ENCODE results near the gene ERGIC3.

The ERGIC3 gene

DNA sequence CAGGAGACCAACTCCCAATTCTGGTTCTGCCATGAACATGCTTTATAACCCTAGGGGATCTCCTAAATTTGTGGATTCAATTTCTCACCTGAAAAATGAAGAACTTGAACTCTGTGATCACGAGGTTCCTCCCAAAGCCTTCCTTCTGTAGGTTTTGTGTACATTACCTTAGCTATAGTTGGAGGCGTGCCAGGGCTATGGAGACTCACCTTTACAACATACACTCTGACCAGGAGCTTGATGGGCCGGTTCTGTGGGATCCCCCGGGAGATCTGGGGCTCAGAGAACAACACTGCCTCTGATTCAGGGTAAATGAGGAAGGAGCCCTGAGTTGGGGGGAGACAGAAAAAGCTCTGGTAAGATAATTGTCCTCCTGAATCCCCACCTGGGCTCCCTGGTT is 34.1 kb downstream of the ERGIC3 start:
- Histone ChIP-seq H3K4me1 (ENCODE audit: control insufficient read depth in 1 of 2, insufficient read depth in 2 of 2, low read length in 2 of 2) (peaks cover 0 to 9% of the 10 kb centered on the region in 2 donors), H3K9me3 (ENCODE audit: control insufficient read depth in 1 of 2, low read length in 2 of 2) (peaks cover 5% of the 10 kb centered on the region in 2 donors), H3K27me3 (ENCODE audit: control insufficient read depth in 1 of 2, insufficient read depth in 2 of 2, low read length in 2 of 2) (no peaks in the 10 kb centered on the region), H3K36me3 (ENCODE audit: control insufficient read depth in 1 of 2, insufficient read depth in 2 of 2, low read length in 2 of 2) (no peaks in the 10 kb centered on the region), H3K27ac (ENCODE audit: low read depth, low read length) (no peak overlapping the region), H3K9ac (ENCODE audit: low read depth in 1 of 2, low read length in 2 of 2) (no peak overlapping the region), H3K4me3 (ENCODE audit: low read depth in 1 of 2, low read length in 2 of 2) (no peak overlapping the region)

DNA sequence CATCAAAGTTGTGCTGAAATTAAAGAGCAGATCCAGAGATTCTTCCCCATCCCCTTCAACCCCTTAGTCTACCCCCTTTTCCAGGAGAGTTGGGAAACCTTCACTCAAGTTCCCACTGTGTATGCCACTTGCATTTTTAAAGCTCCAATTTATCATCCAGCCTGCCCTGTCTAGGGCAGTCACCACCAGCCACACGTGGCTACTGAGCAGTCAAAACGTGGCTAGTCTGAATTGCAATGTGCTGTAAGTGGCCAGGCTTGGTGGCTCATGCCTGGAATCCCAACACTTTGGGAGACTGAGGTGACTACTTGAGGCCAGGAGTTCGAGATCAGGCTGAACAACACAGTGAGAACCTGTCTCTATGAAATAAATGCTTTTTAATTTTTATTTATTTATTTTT is 34.9 kb downstream of the ERGIC3 start:
- no peak overlapping the region for H3K9ac ChIP-seq (ENCODE audit: low read depth in 1 of 2, low read length in 2 of 2)
- peaks cover 0 to 9% of the 10 kb centered on the region in 2 donors for H3K4me1 ChIP-seq (ENCODE audit: control insufficient read depth in 1 of 2, insufficient read depth in 2 of 2, low read length in 2 of 2)
- H3K4me3 ChIP-seq (ENCODE audit: low read depth in 1 of 2, low read length in 2 of 2), result no peak overlapping the region
- H3K27me3 ChIP-seq (ENCODE audit: control insufficient read depth in 1 of 2, insufficient read depth in 2 of 2, low read length in 2 of 2), result no peaks in the 10 kb centered on the region
- no peak overlapping the region for H3K27ac ChIP-seq (ENCODE audit: low read depth, low read length)
- no peaks in the 10 kb centered on the region for H3K36me3 ChIP-seq (ENCODE audit: control insufficient read depth in 1 of 2, insufficient read depth in 2 of 2, low read length in 2 of 2)
- peaks cover 5% of the 10 kb centered on the region in 2 donors for H3K9me3 ChIP-seq (ENCODE audit: control insufficient read depth in 1 of 2, low read length in 2 of 2)

DNA sequence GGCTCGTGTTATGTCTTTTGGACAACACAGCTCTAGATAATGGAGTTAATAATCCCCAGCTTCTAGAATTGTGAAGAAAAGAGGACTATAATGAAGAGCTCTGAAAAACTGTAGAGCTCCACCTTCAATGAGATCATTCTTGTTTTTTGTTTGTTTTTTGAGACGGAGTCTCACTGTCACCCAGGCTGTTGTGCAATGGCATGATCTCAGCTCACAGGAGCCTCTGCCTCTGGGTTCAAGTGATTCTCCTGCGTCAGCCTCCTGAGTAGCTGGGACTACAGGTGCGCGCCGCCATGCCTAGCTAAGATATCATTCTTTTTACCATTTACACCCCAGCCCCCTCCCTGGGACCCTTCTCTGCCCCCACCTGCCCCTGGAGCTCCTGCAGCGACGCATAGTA is 36.6 kb downstream of the ERGIC3 start:
- no peak overlapping the region for H3K4me3 ChIP-seq (ENCODE audit: low read depth in 1 of 2, low read length in 2 of 2)
- H3K27ac ChIP-seq (ENCODE audit: low read depth, low read length), result no peak overlapping the region
- no peaks in the 10 kb centered on the region for H3K27me3 ChIP-seq (ENCODE audit: control insufficient read depth in 1 of 2, insufficient read depth in 2 of 2, low read length in 2 of 2)
- H3K36me3 ChIP-seq (ENCODE audit: control insufficient read depth in 1 of 2, insufficient read depth in 2 of 2, low read length in 2 of 2), result no peaks in the 10 kb centered on the region
- H3K4me1 ChIP-seq (ENCODE audit: control insufficient read depth in 1 of 2, insufficient read depth in 2 of 2, low read length in 2 of 2), result peaks cover 0 to 9% of the 10 kb centered on the region in 2 donors
- no peaks in the 10 kb centered on the region for H3K9me3 ChIP-seq (ENCODE audit: control insufficient read depth in 1 of 2, low read length in 2 of 2)
- H3K9ac ChIP-seq (ENCODE audit: low read depth in 1 of 2, low read length in 2 of 2), result no peak overlapping the region

DNA sequence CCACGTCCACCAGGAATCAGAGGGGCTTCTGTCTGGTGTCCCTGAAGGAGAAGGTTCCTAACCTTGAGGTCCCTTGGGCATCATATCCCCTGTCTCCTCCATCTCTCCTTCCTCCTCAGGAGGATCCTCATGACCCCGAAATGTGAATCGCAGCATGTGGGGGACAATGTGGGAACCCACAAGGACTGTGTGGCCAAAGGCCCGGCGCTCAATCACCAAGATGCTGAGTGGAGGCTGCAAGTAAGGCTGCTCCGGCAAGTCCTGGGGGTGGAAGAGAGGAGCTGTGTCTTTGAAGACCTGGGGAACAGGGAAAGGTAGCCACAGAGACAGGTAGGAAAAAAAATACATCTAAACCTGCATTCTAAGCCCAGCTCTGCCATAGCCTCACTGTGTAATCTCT is 37.3 kb downstream of the ERGIC3 start:
- Histone ChIP-seq H3K9me3 (ENCODE audit: control insufficient read depth in 1 of 2, low read length in 2 of 2) (no peaks in the 10 kb centered on the region), H3K27ac (ENCODE audit: low read depth, low read length) (no peak overlapping the region), H3K36me3 (ENCODE audit: control insufficient read depth in 1 of 2, insufficient read depth in 2 of 2, low read length in 2 of 2) (no peaks in the 10 kb centered on the region), H3K4me3 (ENCODE audit: low read depth in 1 of 2, low read length in 2 of 2) (no peak overlapping the region), H3K4me1 (ENCODE audit: control insufficient read depth in 1 of 2, insufficient read depth in 2 of 2, low read length in 2 of 2) (peaks cover 0 to 9% of the 10 kb centered on the region in 2 donors), H3K9ac (ENCODE audit: low read depth in 1 of 2, low read length in 2 of 2) (no peak overlapping the region), H3K27me3 (ENCODE audit: control insufficient read depth in 1 of 2, insufficient read depth in 2 of 2, low read length in 2 of 2) (no peaks in the 10 kb centered on the region)

DNA sequence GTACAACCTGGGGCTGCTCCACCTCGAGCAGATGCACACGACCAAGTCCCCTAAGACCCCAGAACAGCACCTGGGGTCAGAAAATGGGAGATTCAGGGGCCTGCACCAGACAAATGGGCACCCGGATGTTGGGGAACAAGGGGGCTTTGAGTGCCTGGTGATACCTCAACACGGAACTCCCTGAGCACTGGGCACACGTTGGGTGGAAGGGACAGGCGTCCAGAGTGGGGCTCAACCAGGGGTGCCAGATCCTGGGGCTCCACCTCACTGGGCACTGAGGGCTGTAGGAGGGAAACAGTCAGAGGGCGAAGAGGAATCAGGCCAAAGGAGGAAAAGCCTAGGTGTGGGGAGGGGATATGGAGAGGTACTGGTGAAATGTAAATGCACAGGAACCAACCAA is 40.3 kb downstream of the ERGIC3 start:
- no peaks in the 10 kb centered on the region for H3K9me3 ChIP-seq (ENCODE audit: control insufficient read depth in 1 of 2, low read length in 2 of 2)
- no peaks in the 10 kb centered on the region for H3K27me3 ChIP-seq (ENCODE audit: control insufficient read depth in 1 of 2, insufficient read depth in 2 of 2, low read length in 2 of 2)
- no peak overlapping the region for H3K4me3 ChIP-seq (ENCODE audit: low read depth in 1 of 2, low read length in 2 of 2)
- H3K27ac ChIP-seq (ENCODE audit: low read depth, low read length), result no peak overlapping the region
- H3K9ac ChIP-seq (ENCODE audit: low read depth in 1 of 2, low read length in 2 of 2), result no peak overlapping the region
- no peaks in the 10 kb centered on the region for H3K36me3 ChIP-seq (ENCODE audit: control insufficient read depth in 1 of 2, insufficient read depth in 2 of 2, low read length in 2 of 2)
- H3K4me1 ChIP-seq (ENCODE audit: control insufficient read depth in 1 of 2, insufficient read depth in 2 of 2, low read length in 2 of 2), result no peaks in the 10 kb centered on the region

DNA sequence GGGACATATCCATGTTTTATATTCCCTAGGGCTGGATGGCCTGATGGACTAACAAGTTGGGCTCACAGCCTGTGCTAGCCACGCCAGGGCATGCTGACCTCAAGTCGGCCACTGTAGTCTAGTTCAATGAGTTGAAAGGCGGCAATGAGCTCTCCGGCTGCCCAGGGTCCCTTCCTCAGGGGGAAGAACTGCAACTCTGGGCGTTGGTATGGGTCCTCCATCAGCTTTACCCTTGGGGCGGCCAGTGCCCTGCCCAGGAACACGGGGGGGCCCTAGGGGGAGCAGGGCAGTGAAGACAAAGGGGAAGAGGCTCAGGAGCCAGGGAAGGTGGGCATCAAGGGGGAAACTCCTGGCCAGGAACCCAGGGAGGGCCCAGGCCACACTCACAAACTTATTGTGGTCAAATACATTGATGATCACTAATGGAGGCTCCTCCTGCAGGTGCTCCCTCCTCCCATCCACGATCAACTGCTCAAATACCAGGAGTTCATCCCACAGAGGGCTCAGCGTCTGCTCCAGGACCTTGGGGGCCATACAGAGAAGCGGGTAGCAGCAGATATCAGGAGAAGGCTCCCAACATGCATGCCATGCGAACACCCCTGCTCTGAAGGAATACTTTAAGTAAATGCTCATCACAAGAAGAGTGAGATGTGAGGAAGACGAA is 41.0 kb downstream of the ERGIC3 start:
- H3K27ac ChIP-seq (ENCODE audit: low read depth, low read length), result no peak overlapping the region
- no peak overlapping the region for H3K4me3 ChIP-seq (ENCODE audit: low read depth in 1 of 2, low read length in 2 of 2)
- no peaks in the 10 kb centered on the region for H3K27me3 ChIP-seq (ENCODE audit: control insufficient read depth in 1 of 2, insufficient read depth in 2 of 2, low read length in 2 of 2)
- no peaks in the 10 kb centered on the region for H3K36me3 ChIP-seq (ENCODE audit: control insufficient read depth in 1 of 2, insufficient read depth in 2 of 2, low read length in 2 of 2)
- no peaks in the 10 kb centered on the region for H3K9me3 ChIP-seq (ENCODE audit: control insufficient read depth in 1 of 2, low read length in 2 of 2)
- H3K9ac ChIP-seq (ENCODE audit: low read depth in 1 of 2, low read length in 2 of 2), result no peak overlapping the region
- H3K4me1 ChIP-seq (ENCODE audit: control insufficient read depth in 1 of 2, insufficient read depth in 2 of 2, low read length in 2 of 2), result no peaks in the 10 kb centered on the region

DNA sequence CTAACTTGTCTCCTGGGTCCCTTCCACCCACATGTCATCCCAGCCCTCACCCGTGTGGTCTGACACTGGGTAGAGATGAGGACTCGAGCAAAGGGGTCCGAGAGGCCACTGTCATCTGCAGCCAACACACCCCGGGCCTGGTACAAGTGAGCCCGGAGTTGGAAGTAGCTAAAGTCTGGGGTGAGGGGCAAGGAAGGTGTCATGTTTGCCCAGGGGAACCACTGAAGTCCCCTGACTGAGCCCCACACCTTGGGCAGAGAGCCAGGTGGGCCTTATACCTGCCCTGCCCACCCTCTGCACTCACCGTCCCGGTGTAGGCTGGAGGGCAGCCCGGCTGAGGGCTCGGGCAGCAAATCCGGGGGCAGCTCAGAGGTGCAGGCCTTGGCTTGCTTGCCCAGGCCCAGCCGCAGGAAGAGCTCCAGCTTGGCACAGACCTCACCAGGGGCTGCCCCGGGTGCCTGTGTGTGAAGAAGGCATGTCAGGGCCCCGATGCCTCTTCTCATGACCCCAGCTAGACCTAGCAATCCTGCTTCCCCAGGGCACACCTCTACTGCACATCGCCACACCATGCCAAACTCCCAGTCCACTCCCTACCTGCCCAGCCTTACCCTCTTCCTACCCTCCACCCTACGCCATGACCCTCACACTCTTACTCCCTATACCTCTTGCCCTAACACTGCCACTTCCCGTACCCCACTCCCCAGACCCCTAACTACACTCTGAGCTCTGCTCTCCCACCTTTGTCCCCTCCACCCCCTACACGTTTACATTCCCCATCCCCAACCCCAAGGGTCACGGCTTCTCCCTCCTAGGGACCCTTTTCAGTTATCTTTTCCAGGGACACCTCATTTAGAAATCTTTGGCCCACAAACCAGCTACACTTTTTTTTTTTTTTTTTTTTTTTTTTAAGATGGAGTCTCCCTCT is 42.0 kb downstream of the ERGIC3 start:
- no peak overlapping the region for H3K4me3 ChIP-seq (ENCODE audit: low read depth in 1 of 2, low read length in 2 of 2)
- no peak overlapping the region for H3K27ac ChIP-seq (ENCODE audit: low read depth, low read length)
- H3K36me3 ChIP-seq (ENCODE audit: control insufficient read depth in 1 of 2, insufficient read depth in 2 of 2, low read length in 2 of 2), result no peaks in the 10 kb centered on the region
- no peak overlapping the region for H3K9ac ChIP-seq (ENCODE audit: low read depth in 1 of 2, low read length in 2 of 2)
- H3K4me1 ChIP-seq (ENCODE audit: control insufficient read depth in 1 of 2, insufficient read depth in 2 of 2, low read length in 2 of 2), result no peaks in the 10 kb centered on the region
- no peaks in the 10 kb centered on the region for H3K9me3 ChIP-seq (ENCODE audit: control insufficient read depth in 1 of 2, low read length in 2 of 2)
- H3K27me3 ChIP-seq (ENCODE audit: control insufficient read depth in 1 of 2, insufficient read depth in 2 of 2, low read length in 2 of 2), result no peaks in the 10 kb centered on the region

DNA sequence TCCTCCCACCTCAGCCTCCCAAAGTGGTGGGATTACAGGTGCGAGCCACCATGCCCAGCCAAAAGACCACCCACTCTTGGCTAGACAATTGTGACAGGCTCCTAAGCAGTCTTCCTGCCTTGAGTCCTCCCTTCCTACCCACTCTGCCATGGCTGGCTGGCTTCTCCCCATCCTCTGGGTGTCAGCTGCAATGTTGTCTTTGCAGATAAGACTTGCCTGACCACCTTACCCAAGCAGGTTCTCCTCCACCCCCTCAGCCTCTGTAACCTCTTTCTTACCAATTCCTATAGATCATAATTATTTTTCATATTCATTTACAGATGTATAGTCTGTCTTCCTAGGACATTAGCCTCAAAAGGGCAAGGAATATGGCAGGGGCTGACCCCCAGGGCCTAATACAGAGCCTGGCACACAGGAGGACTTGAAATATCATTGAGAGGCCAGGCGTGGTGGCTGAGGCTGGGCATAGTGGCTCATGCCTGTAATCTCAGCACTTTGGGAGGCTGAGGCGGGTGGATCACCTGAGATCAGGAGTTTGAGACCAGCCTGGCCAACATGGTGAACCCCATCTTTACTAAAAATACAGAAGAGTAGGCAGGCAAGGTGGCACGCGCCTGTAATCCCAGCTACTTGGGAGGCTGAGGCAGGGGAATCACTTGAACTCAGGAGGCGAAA is 45.0 kb downstream of the ERGIC3 start:
- H3K27ac ChIP-seq (ENCODE audit: low read depth, low read length), result no peak overlapping the region
- no peak overlapping the region for H3K9ac ChIP-seq (ENCODE audit: low read depth in 1 of 2, low read length in 2 of 2)
- no peaks in the 10 kb centered on the region for H3K9me3 ChIP-seq (ENCODE audit: control insufficient read depth in 1 of 2, low read length in 2 of 2)
- no peaks in the 10 kb centered on the region for H3K27me3 ChIP-seq (ENCODE audit: control insufficient read depth in 1 of 2, insufficient read depth in 2 of 2, low read length in 2 of 2)
- no peaks in the 10 kb centered on the region for H3K36me3 ChIP-seq (ENCODE audit: control insufficient read depth in 1 of 2, insufficient read depth in 2 of 2, low read length in 2 of 2)
- no peaks in the 10 kb centered on the region for H3K4me1 ChIP-seq (ENCODE audit: control insufficient read depth in 1 of 2, insufficient read depth in 2 of 2, low read length in 2 of 2)
- no peak overlapping the region for H3K4me3 ChIP-seq (ENCODE audit: low read depth in 1 of 2, low read length in 2 of 2)

DNA sequence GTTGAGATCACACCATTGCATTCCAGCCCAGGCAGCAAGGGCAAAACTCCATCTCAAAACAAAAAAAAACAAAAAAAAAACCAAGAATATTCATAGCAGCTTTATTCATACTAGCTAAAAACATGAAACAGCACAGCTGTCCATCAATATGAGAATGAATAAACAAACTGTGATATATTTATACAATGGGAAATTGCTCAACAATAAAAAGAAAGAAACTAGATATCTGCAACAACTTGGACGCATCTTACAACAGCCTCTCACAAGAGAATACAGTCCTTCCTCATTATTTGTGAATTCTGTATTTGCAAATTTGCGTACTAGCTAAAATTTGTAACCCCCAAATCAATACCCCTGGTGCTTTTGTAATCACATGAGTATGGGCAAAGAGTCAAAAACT is 45.6 kb downstream of the ERGIC3 start:
- no peak overlapping the region for H3K4me3 ChIP-seq (ENCODE audit: low read depth in 1 of 2, low read length in 2 of 2)
- H3K27ac ChIP-seq (ENCODE audit: low read depth, low read length), result no peak overlapping the region
- H3K9ac ChIP-seq (ENCODE audit: low read depth in 1 of 2, low read length in 2 of 2), result no peak overlapping the region
- H3K4me1 ChIP-seq (ENCODE audit: control insufficient read depth in 1 of 2, insufficient read depth in 2 of 2, low read length in 2 of 2), result peaks cover 0 to under 1% of the 10 kb centered on the region in 2 donors
- H3K27me3 ChIP-seq (ENCODE audit: control insufficient read depth in 1 of 2, insufficient read depth in 2 of 2, low read length in 2 of 2), result no peaks in the 10 kb centered on the region
- no peaks in the 10 kb centered on the region for H3K9me3 ChIP-seq (ENCODE audit: control insufficient read depth in 1 of 2, low read length in 2 of 2)
- no peaks in the 10 kb centered on the region for H3K36me3 ChIP-seq (ENCODE audit: control insufficient read depth in 1 of 2, insufficient read depth in 2 of 2, low read length in 2 of 2)

DNA sequence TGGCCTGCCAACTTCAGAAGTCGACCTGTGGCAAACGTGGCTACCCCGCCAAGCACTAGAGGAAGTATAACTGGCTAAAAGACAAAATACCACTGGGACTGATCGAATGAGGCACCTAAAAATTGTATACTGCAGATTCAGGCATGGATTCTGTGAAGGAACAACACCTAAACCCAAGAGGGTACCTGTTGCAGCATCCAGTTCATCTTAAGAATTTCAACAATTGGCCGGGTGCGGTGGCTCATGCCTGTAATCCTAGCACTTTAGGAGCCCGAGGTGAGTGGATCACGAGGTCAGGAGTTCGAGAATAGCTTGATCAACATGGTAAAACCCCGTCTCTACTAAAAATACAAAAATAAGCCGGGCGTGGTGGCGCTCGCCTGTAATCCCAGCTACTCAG is 46.5 kb downstream of the ERGIC3 start:
- H3K9me3 ChIP-seq (ENCODE audit: control insufficient read depth in 1 of 2, low read length in 2 of 2), result no peaks in the 10 kb centered on the region
- no peaks in the 10 kb centered on the region for H3K27me3 ChIP-seq (ENCODE audit: control insufficient read depth in 1 of 2, insufficient read depth in 2 of 2, low read length in 2 of 2)
- no peaks in the 10 kb centered on the region for H3K36me3 ChIP-seq (ENCODE audit: control insufficient read depth in 1 of 2, insufficient read depth in 2 of 2, low read length in 2 of 2)
- no peak overlapping the region for H3K4me3 ChIP-seq (ENCODE audit: low read depth in 1 of 2, low read length in 2 of 2)
- peaks cover 0 to 4% of the 10 kb centered on the region in 2 donors for H3K4me1 ChIP-seq (ENCODE audit: control insufficient read depth in 1 of 2, insufficient read depth in 2 of 2, low read length in 2 of 2)
- H3K9ac ChIP-seq (ENCODE audit: low read depth in 1 of 2, low read length in 2 of 2), result no peak overlapping the region
- no peak overlapping the region for H3K27ac ChIP-seq (ENCODE audit: low read depth, low read length)
